ENCODE measurements around the gene ZBTB16.

DNA sequence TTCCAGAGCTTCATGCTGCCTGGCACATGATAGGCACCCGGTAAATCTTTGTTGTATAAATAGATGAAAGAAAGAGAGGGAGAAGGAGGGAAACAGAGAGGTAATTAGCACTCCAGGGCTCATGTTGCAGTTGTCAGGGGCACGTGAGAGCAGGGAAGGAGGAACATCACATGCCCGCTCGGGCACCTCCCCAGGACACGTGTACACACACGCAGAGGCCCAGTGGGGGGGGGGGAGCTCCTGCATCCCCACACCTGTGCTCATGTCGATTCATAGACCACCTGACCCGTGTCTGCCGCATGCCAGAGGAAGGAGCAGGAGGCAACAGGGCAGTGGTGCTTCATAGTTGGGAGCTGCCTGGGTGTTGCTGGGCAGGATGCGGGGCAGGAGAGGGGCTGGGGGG is 199.6 kb downstream of the ZBTB16 start:
- TF ChIP-seq, protein P1, sequence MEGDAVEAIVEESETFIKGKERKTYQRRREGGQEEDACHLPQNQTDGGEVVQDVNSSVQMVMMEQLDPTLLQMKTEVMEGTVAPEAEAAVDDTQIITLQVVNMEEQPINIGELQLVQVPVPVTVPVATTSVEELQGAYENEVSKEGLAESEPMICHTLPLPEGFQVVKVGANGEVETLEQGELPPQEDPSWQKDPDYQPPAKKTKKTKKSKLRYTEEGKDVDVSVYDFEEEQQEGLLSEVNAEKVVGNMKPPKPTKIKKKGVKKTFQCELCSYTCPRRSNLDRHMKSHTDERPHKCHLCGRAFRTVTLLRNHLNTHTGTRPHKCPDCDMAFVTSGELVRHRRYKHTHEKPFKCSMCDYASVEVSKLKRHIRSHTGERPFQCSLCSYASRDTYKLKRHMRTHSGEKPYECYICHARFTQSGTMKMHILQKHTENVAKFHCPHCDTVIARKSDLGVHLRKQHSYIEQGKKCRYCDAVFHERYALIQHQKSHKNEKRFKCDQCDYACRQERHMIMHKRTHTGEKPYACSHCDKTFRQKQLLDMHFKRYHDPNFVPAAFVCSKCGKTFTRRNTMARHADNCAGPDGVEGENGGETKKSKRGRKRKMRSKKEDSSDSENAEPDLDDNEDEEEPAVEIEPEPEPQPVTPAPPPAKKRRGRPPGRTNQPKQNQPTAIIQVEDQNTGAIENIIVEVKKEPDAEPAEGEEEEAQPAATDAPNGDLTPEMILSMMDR (IDR thresholded peaks at IDR 0.05 in 8 of 11, conservative IDR thresholded peaks at IDR 0.05 in 3 of 11) = no peak
- TF ChIP-seq POLR2A (IDR thresholded peaks at IDR 0.05) = no peak

Data from spleen (tissue), 7 donors.